Upper lobe of left lung (tissue), 6 donors: Measurements from ENCODE around the gene FAM3B. TPM values are rescaled to one million over a fixed set of nuclear protein-coding genes. Genes with fewer than 3 reads are reported as not detected.

ENCODE experiments used
- ATAC-seq, 2 donors: fragments of 200-7000 bp; cut with Tn5 transposase; one replicate each; pipeline ENCODE4 v1.9.1; 2022; ENCODE audit warnings: mild to moderate bottlenecking in 2 of 2, moderate library complexity in 2 of 2; ENCODE audit not compliant: low FRiP score in 2 of 2
- DNase-seq, 2 donors: peaks; one replicate each; pipeline ENCODE4 v3.0.0-alpha.2; 2019 to 2020
- H3K27ac ChIP-seq, 4 donors: fragments of 200-600 bp; sonication (generic); one replicate each; pipeline ENCODE4 v1.5.1; 2016 to 2019
- H3K27me3 ChIP-seq, 4 donors: fragments of 200-600 bp; sonication (generic); one replicate each; pipeline ENCODE4 v1.5.1; 2017 to 2019
- H3K36me3 ChIP-seq, 4 donors: fragments of 200-600 bp; sonication (generic); one replicate each; pipeline ENCODE4 v1.5.1; 2016 to 2019
- H3K4me1 ChIP-seq, 4 donors: fragments of 200-600 bp; sonication (generic); one replicate each; pipeline ENCODE4 v1.5.1; 2018 to 2019
- H3K4me3 ChIP-seq, 4 donors: fragments of 200-600 bp; sonication (generic); one replicate each; pipeline ENCODE4 v1.5.1; 2017 to 2019; ENCODE audit warnings: mild to moderate bottlenecking in 2 of 4, moderate library complexity in 1 of 4
- H3K9me3 ChIP-seq, 4 donors: fragments of 200-600 bp; sonication (generic); one replicate each; pipeline ENCODE4 v1.5.1; 2018 to 2019
- CTCF ChIP-seq, 6 experiments: fragments of 450-650 bp in 4 of 6; fragments of 200-600 bp in 2 of 6; sonication (generic) in 2 of 6; IDR thresholded peaks; one replicate each; pipeline ENCODE4 v1.5.1; 2016 to 2019; ENCODE audit warnings: antibody characterized with exemption in 6 of 6
- EP300 ChIP-seq, 4 donors: sonication (generic); formaldehyde crosslinking; IDR thresholded peaks; one replicate each; pipeline ENCODE4 v1.5.1; 2017; ENCODE audit warnings: antibody characterized with exemption in 4 of 4, control low read depth in 2 of 4
- POLR2A ChIP-seq, 4 donors: fragments of 450-650 bp; IDR thresholded peaks; one replicate each; pipeline ENCODE4 v1.5.1; 2016 to 2017; ENCODE audit warnings: antibody characterized with exemption in 4 of 4, mild to moderate bottlenecking in 2 of 4
- POLR2AphosphoS5 ChIP-seq, 2 donors: sonication (generic); formaldehyde crosslinking; IDR thresholded peaks; one replicate each; pipeline ENCODE4 v1.5.1; 2017; ENCODE audit warnings: antibody characterized with exemption in 2 of 2
- WGBS, 2 donors: methylation state at CpG; one replicate each; pipeline ENCODE4 v1.1.5; 2017 to 2018; 5-methylcytosine and 5-hydroxymethylcytosine counted together
- total RNA-seq, 6 donors: library from RNA; depleted of rRNA in 4 of 6; stranded (reverse); fragments of >200 nt in 4 of 6; gene quantifications; one replicate each; pipeline versions ENCODE4 v1.1.0 to v1.2.1, GENCODE V29; 2016 to 2021
- donor health status: DM: no; HTN: no; CAD: no; lungs with moderate emphysema.
- donor health status: DM: no; HTN: yes; CAD: no; lungs with severe emphysema.

The FAM3B gene
- total RNA-seq, 6 donors from 2014 or later = 2.9 to 13.2 (median 4.7) TPM

DNA sequence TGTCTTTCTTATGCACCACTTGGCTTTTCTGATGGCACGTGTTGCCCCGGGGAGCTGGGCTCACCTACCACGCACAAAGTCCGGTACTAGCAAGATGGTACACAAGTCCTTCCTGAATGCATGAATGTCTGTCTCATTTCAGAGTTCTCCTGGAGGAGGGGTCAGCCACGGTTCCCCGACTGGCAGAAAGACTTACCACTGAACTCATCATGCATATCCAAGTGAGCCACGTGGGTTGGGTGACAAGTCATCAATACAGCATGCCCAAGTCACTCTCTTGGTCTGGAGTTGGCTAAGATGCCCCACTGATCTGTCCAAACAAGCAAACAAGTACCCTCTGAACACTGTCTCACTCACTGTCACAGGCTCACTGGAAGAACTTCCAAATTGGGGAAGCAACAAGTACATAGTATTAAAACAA is 80.9 kb downstream of the FAM3B start:
- DNase-seq (no peak), ATAC-seq (peak in 1 of 2 donors; percentile 48)
- no peak overlapping the region for H3K4me3 ChIP-seq
- peaks cover 0 to 41% (median 15%) of the 10 kb centered on the region in 4 donors for H3K36me3 ChIP-seq
- H3K9me3 ChIP-seq = no peaks in the 10 kb centered on the region
- H3K27me3 ChIP-seq = no peaks in the 10 kb centered on the region
- peaks cover 4 to 11% (median 10%) of the 10 kb centered on the region in 4 donors for H3K4me1 ChIP-seq
- no peak for TF ChIP-seq EP300 (IDR thresholded peaks at IDR 0.05)
- TF ChIP-seq CTCF (IDR thresholded peaks at IDR 0.05) = no peak
- no peak for TF ChIP-seq POLR2AphosphoS5 (IDR thresholded peaks at IDR 0.05)
- TF ChIP-seq POLR2A (IDR thresholded peaks at IDR 0.05) = no peak
- WGBS, 2 donors = 83 to 88% methylated on average over 6 to 7 of the region's 7 CpGs
- H3K27ac ChIP-seq = no peak overlapping the region

- peaks cover 0 to 44% (median 18%) of the 10 kb centered on the region in 4 donors for H3K36me3 ChIP-seq
- no peak for TF ChIP-seq EP300 (IDR thresholded peaks at IDR 0.05)
- no peak overlapping the region for H3K27ac ChIP-seq
- WGBS, 2 donors = 92 to 96% methylated on average over 4 of the region's 4 CpGs
- peaks cover 4 to 11% (median 10%) of the 10 kb centered on the region in 4 donors for H3K4me1 ChIP-seq
- ATAC-seq (no peak), DNase-seq (no peak)
- H3K27me3 ChIP-seq = no peaks in the 10 kb centered on the region
- no peak overlapping the region for H3K4me3 ChIP-seq
- no peaks in the 10 kb centered on the region for H3K9me3 ChIP-seq
Measured at GRCh38 chr21:41398251-41398650, 81.7 kb downstream of the FAM3B start.

DNA sequence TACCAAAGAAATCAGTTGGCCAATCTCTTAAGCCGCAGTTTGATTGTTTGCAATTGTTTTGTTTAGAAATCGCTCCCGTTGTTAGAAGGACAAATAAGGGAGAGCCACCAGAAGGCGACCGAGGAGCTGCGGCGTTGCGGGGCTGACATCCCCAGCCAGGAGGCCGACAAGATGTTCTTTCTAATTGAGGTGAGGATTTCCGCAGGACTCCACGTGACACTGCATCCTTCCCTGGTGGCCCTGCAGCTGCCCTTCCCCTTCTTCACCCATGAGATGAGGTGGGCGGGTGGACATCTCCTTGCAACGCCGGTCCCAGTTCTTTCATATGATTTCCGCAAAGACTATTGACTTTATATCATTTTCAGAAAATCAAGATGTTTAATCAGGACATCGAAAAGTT is 82.2 kb downstream of the FAM3B start:
- Histone ChIP-seq H3K27me3 (no peaks in the 10 kb centered on the region), H3K36me3 (peaks cover 0 to 50% (median 21%) of the 10 kb centered on the region in 4 donors), H3K27ac (no peak overlapping the region), H3K4me1 (peaks cover 4 to 11% (median 10%) of the 10 kb centered on the region in 4 donors), H3K4me3 (no peak overlapping the region), H3K9me3 (no peaks in the 10 kb centered on the region)
- 96 to 97% methylated on average over 16 of the region's 16 CpGs for WGBS, 2 donors
- DNase-seq (peak in 1 of 2 donors; percentile 43), ATAC-seq (no peak)
- no peak for TF ChIP-seq CTCF (IDR thresholded peaks at IDR 0.05)
- TF ChIP-seq POLR2AphosphoS5 (IDR thresholded peaks at IDR 0.05) = no peak
- TF ChIP-seq POLR2A (IDR thresholded peaks at IDR 0.05) = no peak
- no peak for TF ChIP-seq EP300 (IDR thresholded peaks at IDR 0.05)

GRCh38 chr21:41399246-41399800 is 82.7 kb downstream of the FAM3B start:
- Histone ChIP-seq H3K4me1 (peaks cover 4 to 11% (median 10%) of the 10 kb centered on the region in 4 donors), H3K27me3 (no peaks in the 10 kb centered on the region), H3K4me3 (no peak overlapping the region), H3K9me3 (no peaks in the 10 kb centered on the region), H3K27ac (no peak overlapping the region), H3K36me3 (peaks cover 0 to 55% (median 21%) of the 10 kb centered on the region in 4 donors)
- TF ChIP-seq POLR2AphosphoS5 (IDR thresholded peaks at IDR 0.05) (no peak), POLR2A (IDR thresholded peaks at IDR 0.05) (no peak), EP300 (IDR thresholded peaks at IDR 0.05) (no peak), CTCF (IDR thresholded peaks at IDR 0.05) (no peak)
- 92 to 93% methylated on average over 7 of the region's 7 CpGs for WGBS, 2 donors
- DNase-seq = no peak
- ATAC-seq = no peak

GRCh38 chr21:41402231-41402630 is 85.6 kb downstream of the FAM3B start:
- ATAC-seq (no peak), DNase-seq (no peak)
- 94 to 96% methylated on average over 6 to 11 of the region's 11 CpGs for WGBS, 2 donors
- no peak overlapping the region for H3K4me3 ChIP-seq
- H3K27ac ChIP-seq = no peak overlapping the region
- no peaks in the 10 kb centered on the region for H3K27me3 ChIP-seq
- no peak for TF ChIP-seq EP300 (IDR thresholded peaks at IDR 0.05)
- TF ChIP-seq CTCF (IDR thresholded peaks at IDR 0.05) = no peak
- peaks cover 0 to 51% (median 19%) of the 10 kb centered on the region in 4 donors for H3K36me3 ChIP-seq
- H3K9me3 ChIP-seq = no peaks in the 10 kb centered on the region
- H3K4me1 ChIP-seq = peaks cover 0 to 3% (median 2%) of the 10 kb centered on the region in 4 donors
